GM19023 (cell line): Measurements from ENCODE around the gene PTP4A2.

Experiments
- ATAC-seq: cut with Tn5 transposase; IDR thresholded peaks from one replicate; pipeline ENCODE4 v1.9.1; 2021; ENCODE audit warnings: mild to moderate bottlenecking, moderate library complexity; ENCODE audit not compliant: unreplicated experiment

Gene PTP4A2

DNA sequence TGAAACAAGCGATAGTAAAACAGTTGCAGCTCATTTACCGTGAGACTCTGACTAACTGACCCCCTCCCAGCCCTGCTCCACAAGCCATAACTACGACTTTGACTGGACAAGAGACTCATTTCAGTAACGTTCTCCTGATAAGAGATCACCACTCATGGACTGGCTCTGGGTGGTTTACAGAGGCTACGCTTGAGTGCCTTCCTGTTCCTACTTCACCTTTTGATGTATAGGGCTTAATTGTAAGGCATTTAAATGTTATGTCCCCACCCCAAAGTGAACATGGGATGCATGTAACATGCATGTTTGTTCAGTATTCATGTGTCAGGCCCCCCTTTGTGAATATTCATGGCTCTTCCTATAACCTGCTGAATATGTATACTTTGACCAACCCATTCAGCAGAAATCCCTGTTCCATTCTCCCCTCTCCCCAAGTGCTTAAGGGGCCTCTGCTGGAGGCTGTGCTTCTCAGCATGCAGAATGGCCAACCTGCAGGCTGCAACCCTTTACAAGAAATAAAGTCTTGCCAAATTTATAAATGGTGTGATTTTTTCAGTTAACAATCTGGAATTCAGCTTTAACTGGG is 71.6 kb downstream of the PTP4A2 start:
- ATAC-seq = no peak

DNA sequence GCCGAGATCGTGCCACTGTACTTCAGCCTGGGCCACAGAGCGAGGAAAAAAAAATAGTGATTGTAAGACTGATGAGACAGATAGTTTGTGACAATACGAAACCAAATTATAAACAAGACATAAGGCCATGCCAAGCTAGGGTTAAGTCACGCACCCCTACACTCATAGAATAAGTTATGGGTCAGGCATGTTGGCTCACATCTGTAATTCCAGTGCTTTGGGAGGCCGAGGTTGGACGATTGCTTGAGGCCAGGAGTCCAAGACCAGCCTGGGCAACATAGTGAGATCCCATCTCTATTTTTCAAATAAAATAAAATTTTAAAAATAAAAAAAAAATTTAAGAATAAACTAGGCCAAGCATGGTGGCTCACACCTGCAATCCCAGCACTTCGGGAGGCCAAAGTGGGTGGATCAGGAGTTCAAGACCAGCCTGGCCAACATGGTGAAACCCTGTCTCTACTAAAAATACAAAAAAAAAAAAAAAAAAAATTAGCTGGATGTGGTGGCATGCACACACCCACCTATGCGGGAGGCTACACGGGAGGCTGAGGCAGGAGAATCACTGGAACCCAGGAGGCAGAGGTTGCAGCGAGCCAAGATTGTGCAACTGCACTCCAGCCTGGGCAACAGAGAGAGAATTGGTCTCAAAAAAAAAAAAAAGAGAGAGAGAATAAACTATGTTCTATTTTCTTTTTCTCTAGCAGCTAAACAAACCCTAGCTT is 72.3 kb downstream of the PTP4A2 start:
- ATAC-seq = no peak

DNA sequence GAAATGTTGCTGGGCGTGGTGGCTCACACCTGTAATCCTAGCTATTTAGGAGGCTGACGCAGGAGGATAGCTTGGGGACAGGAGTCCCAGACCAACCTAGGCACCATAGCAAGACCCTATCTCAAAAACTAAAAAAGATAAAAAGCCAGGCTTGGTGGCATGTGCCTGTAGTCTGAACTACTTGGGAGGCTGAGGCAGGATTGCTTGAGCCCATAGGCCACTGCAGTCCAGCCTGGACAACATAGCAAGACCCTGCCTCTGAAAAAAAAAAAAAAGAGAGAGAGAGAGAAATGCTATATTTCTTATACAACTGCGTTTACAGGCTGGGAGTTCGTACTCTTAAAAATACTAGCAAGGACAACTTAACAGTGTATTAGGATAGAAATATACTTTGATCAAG is 76.1 kb downstream of the PTP4A2 start:
- ATAC-seq = no peak

DNA sequence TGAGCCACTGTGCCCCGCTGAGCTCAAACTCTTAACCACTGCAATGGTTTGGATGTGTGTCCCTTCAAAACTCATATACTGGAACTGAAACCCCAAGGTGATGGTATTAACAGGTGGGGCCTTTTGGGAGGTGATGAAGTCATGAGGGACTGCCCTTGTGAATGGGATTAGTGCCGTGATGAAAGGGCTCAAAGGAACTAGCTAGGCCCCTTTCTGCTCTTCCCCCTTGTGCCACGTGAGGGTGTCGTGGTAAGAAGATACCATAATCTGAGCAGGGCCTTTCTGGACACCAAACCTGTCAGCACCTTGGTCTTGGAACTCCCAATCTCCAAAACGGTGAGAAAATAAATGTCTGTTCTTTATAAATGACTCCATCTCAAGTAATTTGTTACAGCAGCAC is 76.8 kb downstream of the PTP4A2 start:
- no peak for ATAC-seq

DNA sequence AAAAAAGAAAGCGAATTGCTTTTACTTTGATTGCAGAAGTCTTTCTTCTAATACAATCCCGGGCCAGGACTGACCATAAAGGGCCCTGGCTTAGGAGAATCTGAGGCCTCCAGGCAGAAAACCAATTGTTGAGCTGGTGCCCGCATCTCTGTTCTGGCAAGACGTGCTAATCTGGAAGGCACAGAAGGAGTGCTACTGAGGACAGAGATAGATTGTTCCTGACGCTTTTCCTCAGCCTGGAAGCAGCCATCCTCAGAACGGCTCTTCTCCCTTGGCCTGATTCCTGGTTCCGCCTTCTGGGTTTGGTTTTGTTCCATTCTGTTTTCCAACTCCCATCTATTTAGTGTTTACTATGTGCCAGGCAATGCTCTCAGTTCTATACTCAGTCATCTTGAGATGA is 77.6 kb downstream of the PTP4A2 start:
- no peak for ATAC-seq

DNA sequence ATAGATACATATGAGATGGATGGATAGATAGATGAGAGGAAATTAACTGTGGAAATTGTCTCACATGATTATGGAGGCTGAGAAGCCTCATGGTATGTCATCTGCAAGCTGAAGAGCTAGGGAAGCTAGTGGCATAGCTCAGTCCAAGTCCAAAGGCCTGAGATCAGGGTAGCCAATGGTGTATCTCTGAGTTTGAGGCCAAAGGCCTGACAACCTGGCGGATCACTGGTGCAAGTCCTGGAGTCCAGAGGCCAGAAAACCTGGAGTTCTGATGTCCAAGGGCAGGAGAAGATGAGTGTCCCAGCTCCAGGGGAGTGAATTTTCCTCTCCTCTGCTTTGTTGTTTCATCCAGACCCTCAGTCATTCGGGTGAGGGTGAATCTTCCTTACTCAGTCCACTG is 78.4 kb downstream of the PTP4A2 start:
- no peak for ATAC-seq

DNA sequence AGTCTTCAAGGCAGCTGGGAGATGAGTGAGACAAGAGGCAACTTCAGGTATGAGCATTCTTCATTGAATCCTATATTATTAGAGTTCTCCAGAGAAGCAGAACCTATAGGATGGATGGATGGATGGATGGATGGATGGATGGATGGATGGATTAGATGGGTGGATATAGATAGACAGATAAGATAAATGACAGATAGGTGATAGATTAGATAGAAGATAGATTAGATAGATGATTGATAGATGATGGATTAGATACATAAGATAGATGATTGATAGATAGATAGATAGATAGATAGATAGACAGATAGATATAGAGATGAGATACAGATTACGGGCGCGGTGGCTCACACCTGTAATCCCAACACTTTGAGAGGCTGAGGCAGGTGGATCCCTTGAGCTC is 79.1 kb downstream of the PTP4A2 start:
- ATAC-seq = no peak

DNA sequence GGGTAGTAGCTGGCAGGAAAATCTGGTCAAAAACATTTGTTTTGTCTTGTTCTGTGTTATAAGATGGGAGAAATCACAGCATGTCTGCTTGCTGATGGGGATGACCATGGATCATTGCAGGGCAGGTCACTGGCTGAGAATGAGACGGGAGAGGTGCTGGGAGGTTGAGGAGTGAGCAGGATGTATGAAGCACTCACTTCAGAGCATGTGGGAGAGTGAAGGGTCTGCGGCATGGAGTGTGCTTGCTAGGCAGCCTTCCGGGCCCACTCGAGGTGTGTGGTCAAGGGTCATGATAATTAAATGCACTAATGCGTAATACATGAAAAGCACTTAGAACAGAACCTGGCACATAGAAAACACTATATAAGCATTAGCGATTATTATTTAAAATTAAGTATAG is 80.3 kb downstream of the PTP4A2 start:
- ATAC-seq = no peak
